Measurements from ENCODE around the gene TMEM131.

TMEM131 gene

GRCh38 chr2:97739893-97740245 is 255.9 kb downstream of the TMEM131 start:
- DNase-seq (ENCODE audit: low read depth, low spot score): no peak

GRCh38 chr2:97739020-97739892 is 256.5 kb downstream of the TMEM131 start:
- DNase-seq (ENCODE audit: low read depth, low spot score): no peak

GRCh38 chr2:97738179-97739019 is 257.3 kb downstream of the TMEM131 start:
- DNase-seq (ENCODE audit: low read depth, low spot score): no peak

- no peak for DNase-seq (ENCODE audit: low read depth, low spot score)
Measured at GRCh38 chr2:97737421-97738178, 258.1 kb downstream of the TMEM131 start.

GRCh38 chr2:97736608-97737330 is 259.0 kb downstream of the TMEM131 start:
- DNase-seq (ENCODE audit: low read depth, low spot score): no peak

- no peak for DNase-seq (ENCODE audit: low read depth, low spot score)
Measured at GRCh38 chr2:97736185-97736584, 259.6 kb downstream of the TMEM131 start.

- no peak for DNase-seq (ENCODE audit: low read depth, low spot score)
Measured at GRCh38 chr2:97735161-97735561, 260.6 kb downstream of the TMEM131 start.

GRCh38 chr2:97734061-97735051 is 261.4 kb downstream of the TMEM131 start:
- DNase-seq (ENCODE audit: low read depth, low spot score): no peak

GRCh38 chr2:97733341-97734035 is 262.3 kb downstream of the TMEM131 start:
- DNase-seq (ENCODE audit: low read depth, low spot score): no peak

GRCh38 chr2:97732436-97733340 is 263.1 kb downstream of the TMEM131 start:
- DNase-seq (ENCODE audit: low read depth, low spot score): no peak

- DNase-seq (ENCODE audit: low read depth, low spot score): no peak
Measured at GRCh38 chr2:97731274-97732020, 264.3 kb downstream of the TMEM131 start.

- no peak for DNase-seq (ENCODE audit: low read depth, low spot score)
Measured at GRCh38 chr2:97730245-97730644, 265.5 kb downstream of the TMEM131 start.

- no peak for DNase-seq (ENCODE audit: low read depth, low spot score)
Measured at GRCh38 chr2:97728091-97728731, 267.5 kb downstream of the TMEM131 start.

GRCh38 chr2:97727296-97727695 is 268.5 kb downstream of the TMEM131 start:
- DNase-seq (ENCODE audit: low read depth, low spot score): no peak

- DNase-seq (ENCODE audit: low read depth, low spot score): no peak
Measured at GRCh38 chr2:97726261-97727064, 269.3 kb downstream of the TMEM131 start.

GRCh38 chr2:97724946-97725688 is 270.6 kb downstream of the TMEM131 start:
- DNase-seq (ENCODE audit: low read depth, low spot score): no peak

All from activated naive CD8-positive, alpha-beta T cell treated with anti-CD3 and anti-CD28 coated beads, Interleukin-2, amount 50 U/mL, for 16 hours (primary cell).